HG02642 (cell line): ENCODE measurements around the gene LSAMP.

Experiments used
- ATAC-seq: cut with Tn5 transposase; IDR thresholded peaks from one replicate; pipeline ENCODE4 v1.9.1; 2021; ENCODE audit warnings: mild to moderate bottlenecking; ENCODE audit not compliant: unreplicated experiment, poor library complexity

Gene LSAMP

DNA sequence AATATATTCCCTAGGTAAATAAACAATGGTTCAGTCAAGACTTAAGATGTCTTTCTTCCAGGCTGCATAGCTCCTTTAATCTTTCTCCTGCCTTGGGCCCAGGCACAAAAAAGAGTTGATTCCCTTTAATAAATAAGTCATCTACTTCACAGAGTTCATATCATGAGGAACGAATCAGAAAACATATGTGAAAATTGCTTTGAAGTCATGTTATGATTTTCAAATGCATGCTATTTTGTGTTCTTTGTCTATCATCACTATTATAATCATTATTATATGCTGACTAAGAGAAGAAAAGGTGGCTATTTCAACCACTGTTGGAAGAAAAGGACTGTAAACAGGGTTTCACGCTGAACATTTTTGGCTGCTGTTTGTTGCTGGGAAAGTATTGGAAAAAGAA is 70.4 kb downstream of the LSAMP start:
- no peak for ATAC-seq

DNA sequence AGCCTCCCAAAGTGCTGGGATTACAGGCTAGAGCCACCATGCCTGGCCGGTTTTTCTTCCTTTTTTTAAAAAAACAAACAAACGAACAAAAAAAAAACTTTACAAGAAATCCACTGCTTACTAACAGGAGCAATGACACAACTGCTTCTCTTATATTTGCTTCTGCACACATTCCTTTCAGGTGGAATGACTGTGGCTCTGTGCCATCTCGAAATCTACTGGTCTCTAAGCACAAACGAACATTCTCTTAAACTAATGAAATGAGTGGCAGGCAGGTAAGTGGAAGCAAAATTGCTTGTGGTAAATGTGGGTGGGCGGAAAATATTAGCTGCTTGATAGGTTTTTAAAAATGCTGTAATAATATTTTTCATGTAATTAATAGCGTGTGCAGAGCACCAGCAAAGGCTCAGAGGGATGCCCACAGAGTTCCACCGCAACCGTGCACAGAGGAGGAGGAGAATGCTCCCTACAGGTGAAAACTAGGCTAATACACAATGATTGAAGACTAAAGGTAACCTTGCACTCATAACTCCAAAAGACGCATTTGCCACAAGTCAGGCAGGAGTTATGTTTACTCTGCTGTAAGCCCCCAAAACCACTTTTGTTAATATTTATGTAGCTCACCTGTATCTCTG is 77.4 kb downstream of the LSAMP start:
- ATAC-seq = no peak

DNA sequence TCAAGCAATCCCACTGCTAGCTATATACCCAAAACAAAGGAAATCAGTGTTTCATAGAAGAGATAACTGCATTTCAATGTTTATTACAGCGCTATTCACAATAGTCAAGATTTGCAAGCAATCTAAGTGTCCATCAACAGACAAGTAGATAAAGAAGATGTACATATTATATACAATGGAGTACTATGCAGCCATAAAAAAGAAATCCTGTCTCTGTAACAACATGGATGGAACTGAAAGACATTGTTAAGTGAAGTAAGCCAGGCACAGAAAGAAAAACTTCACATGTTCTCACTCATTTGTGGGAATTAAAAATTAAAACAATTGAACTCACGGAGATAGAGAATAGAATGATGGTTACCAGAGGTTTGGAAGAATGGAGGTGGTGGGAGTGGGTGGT is 89.2 kb downstream of the LSAMP start:
- no peak for ATAC-seq

DNA sequence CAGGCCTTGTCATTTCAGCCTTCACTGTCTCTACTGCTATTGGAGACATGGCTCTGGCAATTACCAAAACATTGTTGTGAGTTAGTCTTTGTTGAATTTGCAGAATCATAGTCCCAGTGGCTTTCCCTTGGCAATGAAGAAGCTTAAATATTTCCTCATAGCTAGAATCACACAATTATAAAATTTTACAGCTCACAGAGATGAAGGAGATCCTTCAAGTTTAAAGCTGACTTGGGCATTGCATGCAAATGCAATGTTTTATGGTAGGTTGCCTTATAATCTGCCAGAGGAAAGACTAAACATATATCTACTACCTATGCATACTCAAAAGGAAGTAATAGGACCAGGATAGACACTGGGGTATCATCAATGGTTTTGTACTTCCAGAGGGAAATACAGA is 90.9 kb downstream of the LSAMP start:
- no peak for ATAC-seq

DNA sequence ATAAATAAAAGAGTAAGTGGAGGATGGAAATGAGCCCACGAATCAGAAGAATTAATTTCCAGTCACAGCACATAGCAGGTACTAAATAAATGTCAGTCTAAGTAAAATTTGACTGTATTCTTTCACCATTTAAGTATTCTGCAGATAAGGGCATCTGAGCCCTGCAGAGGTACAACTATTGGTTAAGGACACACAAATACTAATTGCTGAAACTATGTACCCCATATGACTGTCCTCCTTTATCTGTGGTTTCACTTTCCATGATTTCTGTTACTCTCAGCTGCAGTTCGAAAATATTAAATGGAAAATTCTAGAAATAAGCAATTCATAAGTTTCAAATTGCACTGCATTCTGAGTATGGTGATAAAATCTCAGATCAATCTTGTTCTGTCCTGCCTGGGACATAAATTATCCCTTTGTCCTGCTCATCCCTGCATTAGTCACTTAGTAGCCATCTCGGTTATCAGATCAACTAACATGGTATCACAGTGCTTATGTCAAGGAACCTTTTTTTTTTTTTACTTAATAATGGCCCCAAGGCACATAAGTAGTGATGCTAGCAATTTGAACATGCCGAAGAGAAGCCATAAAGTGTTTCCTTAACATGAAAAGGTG is 95.1 kb downstream of the LSAMP start:
- ATAC-seq = no peak

DNA sequence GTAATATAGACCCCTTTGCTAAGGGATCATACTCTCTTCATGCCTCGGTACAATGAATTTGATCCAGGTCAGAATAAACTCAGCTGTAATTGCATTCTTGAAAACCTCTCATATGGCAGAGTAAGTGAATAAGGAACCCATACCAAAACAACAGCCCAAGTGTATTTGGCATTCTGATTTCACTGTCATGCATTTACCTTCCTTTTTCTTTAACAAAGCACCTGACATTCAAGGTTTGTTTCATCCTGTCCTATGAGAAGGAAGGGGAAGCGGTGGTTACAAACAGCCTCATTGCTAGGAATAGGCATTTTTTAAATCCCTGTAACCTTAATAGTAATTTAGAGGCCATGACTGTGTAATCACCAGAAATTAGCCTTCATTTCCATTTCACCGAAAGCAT is 97.1 kb downstream of the LSAMP start:
- no peak for ATAC-seq

DNA sequence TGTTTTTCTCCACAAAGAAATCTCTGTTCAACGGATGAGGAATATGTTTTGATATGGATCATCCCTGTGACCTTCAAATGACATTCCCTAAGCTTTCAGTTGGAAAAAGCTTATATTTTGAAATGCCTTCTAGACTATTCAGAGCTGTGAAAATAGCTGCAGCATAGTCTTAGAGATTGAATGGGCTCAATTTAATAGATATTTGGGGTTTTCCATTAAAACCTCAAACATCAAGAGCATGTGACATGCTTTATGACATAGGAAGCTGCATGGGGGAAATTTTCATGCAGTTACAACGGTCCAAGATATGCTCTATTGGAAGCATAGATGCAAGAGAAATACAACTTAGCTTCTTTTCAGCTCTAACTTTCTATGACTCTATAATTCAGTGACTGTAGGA is 102.8 kb downstream of the LSAMP start:
- no peak for ATAC-seq

DNA sequence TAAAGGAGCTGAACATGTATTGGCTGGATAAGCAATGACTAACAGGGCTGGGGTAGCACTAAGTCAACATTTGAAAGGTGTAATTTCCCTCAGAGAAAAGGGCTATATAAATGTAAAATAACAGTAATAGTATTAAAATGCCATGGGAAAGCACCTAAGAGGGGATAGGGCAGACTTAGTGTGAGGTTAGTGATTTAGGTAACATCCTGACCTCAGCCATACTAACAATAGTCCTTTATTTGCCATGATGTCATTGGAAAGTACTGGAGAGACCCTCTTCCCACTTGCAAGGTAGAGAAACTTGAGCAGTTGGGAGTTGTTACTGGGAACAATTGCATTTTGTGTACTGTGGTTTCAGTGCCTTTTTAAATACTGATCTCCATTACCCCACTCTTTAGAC is 103.4 kb downstream of the LSAMP start:
- ATAC-seq = peak; percentile 44

DNA sequence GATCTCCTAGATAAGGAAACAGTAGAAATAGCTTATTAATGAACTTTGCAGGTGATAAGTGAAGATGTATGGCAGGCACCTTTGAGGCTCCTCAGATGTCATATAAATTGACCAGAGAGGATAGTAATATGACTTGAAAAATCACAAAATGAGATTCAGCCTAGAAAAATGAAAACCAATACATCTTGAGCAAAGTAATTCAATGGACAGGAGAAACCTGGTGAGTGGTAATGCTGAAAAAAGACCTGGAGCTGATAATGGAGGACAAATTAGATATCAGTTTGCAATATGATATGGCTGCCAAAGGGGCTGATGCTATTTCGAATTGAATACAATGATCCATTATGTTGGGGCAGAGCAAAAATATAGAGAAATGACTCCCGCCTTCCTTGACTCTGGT is 103.9 kb downstream of the LSAMP start:
- ATAC-seq = no peak

DNA sequence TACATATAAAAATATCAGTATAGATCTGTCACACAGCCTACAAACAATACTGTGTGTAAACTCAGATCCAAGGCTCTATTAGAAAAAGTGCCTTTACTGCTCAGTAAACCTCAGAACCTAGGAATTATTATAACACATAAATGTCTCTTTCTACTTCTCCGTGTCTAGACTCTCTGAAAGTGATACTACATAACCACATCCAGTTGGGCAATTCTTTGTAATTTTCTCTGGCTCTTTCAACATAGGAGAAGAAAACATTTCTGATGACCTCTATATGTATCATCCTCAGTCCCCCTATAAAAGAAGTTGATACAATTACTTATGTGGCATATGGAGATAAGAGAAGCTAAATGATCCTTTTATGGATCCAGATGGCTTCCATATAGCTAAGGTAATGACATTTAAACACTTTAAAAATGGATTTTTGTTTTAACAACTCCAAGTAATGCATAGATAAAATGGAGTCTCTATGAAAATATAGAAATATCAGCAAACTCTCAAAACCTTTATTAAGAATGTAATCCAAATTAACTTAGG is 104.5 kb downstream of the LSAMP start:
- ATAC-seq = no peak

DNA sequence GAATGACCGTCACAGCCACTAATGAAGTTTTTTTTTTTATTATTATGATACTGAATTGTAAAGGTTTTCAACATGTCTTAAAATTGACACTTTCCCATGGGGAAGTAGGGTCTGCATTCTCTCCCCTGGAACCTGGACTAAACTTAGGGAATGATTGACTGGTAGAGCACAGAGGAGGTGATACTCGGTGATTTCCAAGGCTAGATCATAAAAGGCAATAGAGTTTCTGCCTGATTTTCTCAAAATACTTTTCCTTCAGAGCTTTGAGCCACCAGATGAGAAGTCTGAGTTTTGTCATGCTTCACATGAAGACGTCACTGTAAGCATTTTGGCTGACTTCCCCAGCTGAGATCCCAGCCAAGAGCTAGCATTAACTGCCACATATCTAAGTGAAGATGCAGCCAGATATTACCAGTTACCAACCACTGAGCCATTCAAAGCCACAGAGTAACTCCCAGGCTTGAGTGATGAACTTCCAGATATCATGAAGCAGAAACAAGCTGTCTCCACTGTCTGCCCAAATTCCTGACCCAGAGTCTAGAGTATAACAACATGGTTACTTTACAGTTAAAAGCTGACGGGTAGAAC is 105.8 kb downstream of the LSAMP start:
- ATAC-seq = no peak

DNA sequence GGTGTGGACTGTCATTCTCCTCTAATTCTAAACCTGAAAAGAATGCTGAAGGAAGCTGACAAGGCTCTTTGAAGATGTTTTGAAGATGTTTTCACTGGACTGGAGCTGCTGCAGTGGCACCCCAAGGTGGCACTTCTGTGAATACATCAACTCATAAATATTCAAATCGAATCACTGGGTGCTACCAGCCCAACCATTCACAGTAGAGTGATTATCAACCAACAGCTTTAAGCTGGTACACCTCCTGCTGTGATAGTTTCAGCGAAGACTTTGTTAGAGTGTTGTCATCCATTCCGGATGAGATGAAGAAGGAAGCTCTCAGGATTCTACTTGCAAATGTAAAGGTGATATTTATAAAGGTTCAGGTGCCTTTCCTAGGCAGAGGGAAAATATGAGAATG is 106.6 kb downstream of the LSAMP start:
- ATAC-seq = no peak

DNA sequence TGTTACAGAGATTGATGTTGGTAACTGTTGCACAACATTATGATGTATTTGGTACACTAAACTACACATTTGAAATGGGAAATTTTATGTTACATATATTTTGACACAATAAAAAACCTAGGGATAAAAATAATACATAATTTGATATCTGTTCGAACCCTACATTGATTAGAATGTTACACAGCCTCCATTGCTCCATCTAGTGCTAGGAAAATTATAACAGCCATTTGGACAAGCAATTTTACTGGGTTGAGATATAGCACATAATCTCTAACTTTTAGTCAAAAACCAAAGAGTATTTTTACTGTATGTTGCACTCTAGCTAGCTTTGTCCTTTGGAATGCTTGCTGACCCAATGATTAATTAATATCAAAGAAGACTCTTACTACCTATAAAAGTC is 108.1 kb downstream of the LSAMP start:
- no peak for ATAC-seq

DNA sequence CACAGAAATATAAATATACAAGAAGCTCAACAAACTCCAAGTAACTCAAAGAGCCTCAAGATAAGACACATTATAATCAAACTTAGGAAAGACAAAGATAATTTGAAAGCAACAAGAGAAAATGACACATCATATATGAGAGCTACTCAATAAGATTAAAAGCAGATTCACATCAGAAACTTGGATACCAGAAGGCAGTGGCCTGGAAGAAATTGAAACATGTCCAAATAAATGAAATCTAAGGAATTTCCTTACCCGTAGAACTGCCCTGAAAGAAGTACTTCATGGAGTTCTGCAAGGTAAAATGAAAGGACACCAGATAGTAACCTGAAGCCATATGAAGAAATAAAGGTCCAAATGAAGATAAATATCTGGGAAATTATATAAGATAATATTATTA is 113.9 kb downstream of the LSAMP start:
- no peak for ATAC-seq

DNA sequence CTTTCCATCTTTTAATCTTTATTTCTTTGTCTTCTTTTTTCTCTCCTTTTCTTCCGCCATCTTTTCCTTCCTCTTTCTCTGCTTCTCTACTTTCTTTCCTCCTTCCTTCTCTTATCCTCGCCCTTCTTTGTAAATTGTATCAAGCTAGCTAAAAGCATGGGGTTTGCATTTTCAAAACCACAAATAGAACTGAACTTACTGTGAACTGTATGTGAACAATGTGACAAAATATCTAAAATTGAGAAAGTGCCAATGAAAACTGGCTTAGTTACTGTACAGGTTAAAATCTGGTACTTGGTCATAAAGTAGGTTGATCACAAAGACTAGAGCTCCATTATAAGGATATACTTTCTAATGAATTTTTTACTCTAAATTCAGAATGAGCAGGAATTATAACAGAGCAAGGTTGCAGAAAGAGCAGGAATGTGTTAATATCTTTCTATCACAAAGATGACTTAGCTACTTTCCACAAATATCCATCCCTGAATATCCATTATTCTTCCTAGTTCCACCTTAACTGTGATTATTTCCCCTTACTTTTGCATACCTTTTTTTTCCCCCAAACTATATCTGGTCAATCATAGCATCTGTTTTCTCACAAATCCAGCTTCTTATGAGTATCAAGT is 122.4 kb downstream of the LSAMP start:
- no peak for ATAC-seq

DNA sequence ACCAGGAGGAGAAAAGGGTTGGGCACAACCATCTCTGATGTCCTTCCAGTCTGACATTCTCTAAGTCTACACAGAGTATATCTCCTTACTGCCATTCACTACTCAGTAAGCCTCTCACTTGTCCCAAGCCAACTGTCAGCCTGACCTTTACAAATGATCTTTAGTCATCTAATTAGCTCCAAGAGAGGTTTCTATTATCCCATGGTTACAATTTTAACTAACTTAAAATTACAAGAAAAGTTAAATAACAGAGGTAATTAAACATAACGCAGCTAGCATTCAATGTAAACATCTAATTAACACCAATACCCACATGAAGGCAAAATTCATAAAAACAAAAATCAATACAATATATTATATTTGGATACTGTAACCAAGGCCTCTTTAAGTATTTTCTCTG is 126.9 kb downstream of the LSAMP start:
- no peak for ATAC-seq

DNA sequence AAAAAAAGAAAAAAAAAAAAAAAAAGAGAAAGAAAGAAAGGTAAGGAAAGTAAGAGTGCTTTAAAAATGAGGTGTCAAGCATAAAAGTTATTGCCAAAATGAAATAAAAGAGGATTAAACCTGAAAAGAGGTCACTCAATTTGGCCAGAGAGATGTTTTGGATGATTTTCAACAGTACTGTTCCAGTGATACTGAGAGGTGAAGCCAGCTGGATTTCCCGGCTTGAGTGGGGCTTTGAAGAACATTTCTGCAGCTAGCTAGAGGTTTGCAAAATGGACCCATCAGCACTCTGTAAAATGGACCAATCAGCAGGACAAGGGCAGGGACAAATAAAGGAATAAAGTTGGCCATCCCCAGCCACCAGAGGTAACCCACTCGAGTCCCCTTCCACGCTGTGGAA is 128.5 kb downstream of the LSAMP start:
- ATAC-seq = no peak

DNA sequence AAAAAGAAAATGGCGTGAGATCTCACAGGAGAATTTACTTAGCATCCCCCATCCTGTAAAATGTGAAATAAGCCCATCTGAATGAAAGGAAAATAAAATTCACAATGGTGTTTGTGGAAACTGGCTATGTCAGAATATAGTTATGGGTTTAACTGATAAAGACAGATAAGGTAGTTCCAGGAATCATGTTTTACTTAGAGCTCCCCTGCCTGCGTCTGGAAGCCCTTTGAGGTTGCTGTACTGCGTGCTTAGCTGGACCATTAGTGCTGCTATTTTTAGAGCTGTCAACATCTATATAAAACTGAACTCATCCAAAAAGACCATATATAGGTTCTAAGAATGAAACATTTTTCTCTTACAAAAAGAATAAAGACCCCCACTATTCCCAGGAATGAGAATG is 130.8 kb downstream of the LSAMP start:
- no peak for ATAC-seq

DNA sequence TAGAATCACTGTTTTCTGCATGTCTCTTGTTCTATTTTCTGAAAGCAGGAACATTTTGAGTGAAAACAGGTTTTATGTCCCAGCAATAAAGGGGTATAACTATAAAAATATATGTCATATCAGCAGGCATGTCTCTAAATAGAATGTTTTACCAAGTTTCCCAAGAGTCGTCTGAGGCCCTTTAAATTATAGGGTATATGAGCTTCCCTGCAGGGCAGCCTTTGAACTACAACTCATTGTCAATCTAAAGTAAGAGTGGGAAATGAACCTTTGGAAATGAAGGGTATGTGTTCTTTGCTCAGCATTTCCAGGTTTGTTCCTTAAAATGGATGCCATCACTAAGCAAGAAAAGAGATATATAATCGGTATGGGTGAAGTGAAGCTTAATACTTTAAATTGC is 138.6 kb downstream of the LSAMP start:
- ATAC-seq = no peak

DNA sequence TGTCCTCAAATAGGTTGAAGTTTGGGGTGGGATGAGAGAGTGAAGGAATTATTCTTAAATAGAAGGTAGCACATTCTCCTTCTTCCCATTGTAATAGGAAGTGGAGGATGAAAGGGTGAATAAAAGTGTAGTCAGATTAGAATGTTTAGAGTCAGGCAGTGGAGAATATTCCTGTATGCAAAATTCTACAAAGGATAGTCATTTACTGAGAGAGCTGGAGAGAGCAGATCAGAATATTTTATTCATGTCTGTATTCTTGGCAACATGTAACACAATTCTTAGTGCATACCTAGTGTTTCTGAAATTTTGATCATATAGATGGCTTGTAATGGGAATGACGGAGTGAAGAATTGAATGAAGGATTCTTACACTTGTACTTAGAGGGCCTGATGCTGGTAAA is 139.1 kb downstream of the LSAMP start:
- ATAC-seq = no peak

DNA sequence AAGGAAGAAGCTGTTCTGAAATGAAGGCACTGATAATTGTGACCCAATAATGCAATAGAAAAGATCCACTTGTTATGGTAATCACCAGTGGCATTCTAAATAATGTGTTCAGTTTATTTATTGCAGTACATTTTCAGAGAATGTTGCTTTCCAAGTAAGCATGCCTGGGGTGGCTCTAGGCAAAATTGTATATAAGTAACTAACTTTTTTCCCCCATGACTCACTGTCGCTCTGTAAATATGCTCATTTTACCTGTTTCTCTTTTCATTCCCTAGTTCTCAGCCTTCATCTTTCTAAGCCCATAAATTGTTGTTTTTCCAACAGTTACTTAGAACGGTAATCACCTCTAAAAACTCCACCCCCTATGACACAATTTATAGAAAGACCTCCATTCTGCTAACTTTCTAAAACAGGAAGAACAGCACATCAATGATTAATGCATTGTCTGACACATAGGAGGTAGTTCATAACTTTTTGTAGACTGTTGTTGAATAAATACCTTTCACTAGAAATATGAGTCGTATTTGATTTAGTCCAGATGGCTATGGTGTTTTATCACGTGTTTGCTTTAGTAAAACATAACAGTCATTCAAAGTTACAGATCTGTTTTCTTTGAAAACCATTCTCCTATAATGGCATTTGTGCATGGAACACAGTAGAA is 143.1 kb downstream of the LSAMP start:
- ATAC-seq = no peak
